HG03432 (cell line): ENCODE data around the gene NYAP1.
"Not testable (repeated sequence)": the region's sequence is repeated elsewhere in the genome, so short reads cannot be mapped to it uniquely, and the experiment has no call there.

Experiments used
- ATAC-seq: cut with Tn5 transposase; IDR thresholded peaks from one replicate; pipeline ENCODE4 v1.9.1; 2021; ENCODE audit warnings: mild to moderate bottlenecking, moderate library complexity; ENCODE audit not compliant: unreplicated experiment

The NYAP1 gene

GRCh38 chr7:100540073-100540723 lies 56.5 kb downstream of the NYAP1 start:
- no peak for ATAC-seq

GRCh38 chr7:100541309-100541708 lies 57.6 kb downstream of the NYAP1 start:
- ATAC-seq, result not testable (repeated sequence)

- ATAC-seq, result no peak
Observed at GRCh38 chr7:100543586-100543985, 59.9 kb downstream of the NYAP1 start.

- ATAC-seq, result no peak
Observed at GRCh38 chr7:100544386-100544785, 60.7 kb downstream of the NYAP1 start.
